GM21515 (cell line): ENCODE results near the gene INPP5A.
"Not testable (repeated sequence)": the region's sequence is repeated elsewhere in the genome, so short reads cannot be mapped to it uniquely, and the experiment has no call there.

Source experiments
- ATAC-seq: cut with Tn5 transposase; IDR thresholded peaks from one replicate; pipeline ENCODE4 v1.9.1; 2021; ENCODE audit not compliant: unreplicated experiment

The INPP5A gene

GRCh38 chr10:132559538-132559937, 22.0 kb downstream of the INPP5A start:
- ATAC-seq: no peak

DNA sequence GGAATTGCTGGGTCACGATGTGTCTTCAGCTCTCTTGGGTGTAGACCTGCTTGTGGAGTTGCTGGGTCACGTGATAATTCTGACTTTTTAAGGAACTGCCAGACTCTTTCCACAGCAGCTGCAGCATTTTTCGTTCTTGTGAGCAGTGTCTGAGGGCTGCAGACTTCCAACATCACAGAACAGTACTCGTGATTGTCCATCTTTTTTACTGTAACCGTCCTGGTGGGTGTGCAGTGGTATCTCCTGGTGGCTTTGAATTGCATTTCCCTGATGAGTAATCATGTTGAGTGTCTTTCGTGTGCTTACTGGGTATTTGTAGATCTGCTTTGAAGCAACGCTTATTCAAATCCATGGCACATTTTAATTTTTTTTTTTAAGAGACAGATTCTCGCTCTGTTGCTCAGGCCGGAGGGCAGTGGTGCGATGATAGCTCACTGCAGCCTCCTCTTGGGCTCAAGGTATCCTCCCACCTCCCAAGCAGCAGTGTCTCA, 22.7 kb downstream of the INPP5A start:
- no peak for ATAC-seq

- no peak for ATAC-seq
These were observed 24.8 kb downstream of the INPP5A start for GRCh38 chr10:132562177-132562915.

DNA sequence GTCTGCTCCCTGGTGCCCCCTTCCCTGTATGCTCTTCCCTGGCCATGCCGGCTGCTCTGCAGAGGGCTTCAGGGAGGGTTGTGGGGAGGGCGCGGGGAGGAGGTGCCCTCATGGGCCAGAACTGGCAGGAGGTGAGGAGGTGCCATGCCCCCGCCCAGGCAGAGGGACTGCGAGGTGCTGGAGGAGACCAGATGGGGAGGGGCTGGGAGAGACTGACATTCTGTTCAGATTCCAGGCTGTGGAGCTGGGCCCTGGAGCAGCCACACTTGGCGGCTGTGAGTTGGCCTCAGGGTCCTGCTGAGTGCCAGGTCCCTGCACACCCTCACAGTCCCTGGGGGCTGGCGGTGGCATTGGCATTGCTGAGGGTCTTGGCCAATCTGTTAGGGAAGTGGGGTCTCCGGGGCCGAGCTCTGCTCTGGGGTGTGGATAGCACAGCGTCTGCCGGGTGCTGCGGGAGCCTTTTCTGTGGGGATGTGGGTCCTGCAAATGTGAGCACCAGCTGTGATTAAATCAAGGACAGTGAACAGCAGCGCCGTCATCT, 25.4 kb downstream of the INPP5A start:
- no peak for ATAC-seq

- peak; percentile 86 for ATAC-seq
These were observed 26.1 kb downstream of the INPP5A start for GRCh38 chr10:132563485-132564248.

DNA sequence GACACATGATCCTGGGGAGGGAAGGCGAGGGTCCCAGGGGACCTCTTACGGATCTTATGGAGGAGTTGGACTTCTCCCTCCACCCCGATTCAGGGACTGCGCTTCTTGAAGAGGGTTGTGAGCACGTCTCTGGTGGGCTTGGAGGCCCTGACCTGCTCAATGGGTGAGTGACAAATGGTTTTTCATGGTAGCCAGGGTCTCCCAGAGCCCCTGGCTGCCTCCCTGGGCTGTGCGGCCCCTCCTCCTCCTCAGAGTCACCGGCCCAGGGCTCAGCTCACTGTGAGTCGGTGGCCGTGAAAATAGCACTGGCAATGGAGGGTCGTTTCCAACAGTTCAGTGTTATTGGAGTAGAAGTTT, 26.6 kb downstream of the INPP5A start:
- no peak for ATAC-seq

DNA sequence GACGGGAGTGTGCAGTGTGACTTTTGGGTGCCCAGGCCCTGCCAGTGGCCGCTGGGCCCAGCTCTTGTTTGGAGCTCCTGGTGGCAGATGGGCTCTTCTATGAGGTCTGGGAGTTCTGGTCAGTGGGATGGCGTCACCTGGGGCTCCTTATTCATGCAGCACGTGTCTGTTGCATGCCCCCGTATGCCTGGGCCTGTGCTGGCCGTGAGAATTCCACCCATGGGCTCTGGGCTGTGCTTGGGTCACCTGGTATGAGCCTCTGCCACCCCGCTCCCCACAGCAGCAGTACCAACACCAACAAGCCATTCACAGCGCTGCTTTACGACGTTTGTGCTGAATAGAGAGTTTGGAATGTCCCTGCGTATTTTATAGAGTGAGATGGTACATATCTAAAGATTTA, 27.1 kb downstream of the INPP5A start:
- no peak for ATAC-seq

GRCh38 chr10:132565516-132566209, 28.1 kb downstream of the INPP5A start:
- no peak for ATAC-seq

- no peak for ATAC-seq
These were observed 29.3 kb downstream of the INPP5A start for GRCh38 chr10:132566892-132567291.

DNA sequence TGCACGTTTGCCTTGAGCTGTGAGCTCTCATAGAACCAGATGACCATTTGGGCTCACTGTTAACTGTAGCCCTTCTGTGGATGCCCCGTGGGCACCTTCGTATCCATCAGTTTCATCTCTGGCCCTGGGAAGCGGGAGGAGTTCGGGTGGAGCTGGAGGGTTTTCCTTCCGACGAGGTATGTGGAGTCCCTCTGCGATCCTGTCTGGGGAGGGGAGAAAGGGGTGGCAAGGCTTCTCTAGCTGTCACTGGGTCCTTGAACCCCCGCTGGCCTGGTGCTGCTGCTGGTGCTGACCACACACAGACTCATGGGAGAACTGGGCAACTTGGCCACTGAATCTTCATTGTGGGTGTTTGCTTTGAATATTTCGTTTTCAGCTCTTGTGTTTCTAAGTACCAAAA, 32.7 kb downstream of the INPP5A start:
- ATAC-seq: no peak

GRCh38 chr10:132570771-132571649, 33.4 kb downstream of the INPP5A start:
- peak; percentile 38 for ATAC-seq

GRCh38 chr10:132571650-132572544, 34.3 kb downstream of the INPP5A start:
- ATAC-seq: peak; percentile 68

DNA sequence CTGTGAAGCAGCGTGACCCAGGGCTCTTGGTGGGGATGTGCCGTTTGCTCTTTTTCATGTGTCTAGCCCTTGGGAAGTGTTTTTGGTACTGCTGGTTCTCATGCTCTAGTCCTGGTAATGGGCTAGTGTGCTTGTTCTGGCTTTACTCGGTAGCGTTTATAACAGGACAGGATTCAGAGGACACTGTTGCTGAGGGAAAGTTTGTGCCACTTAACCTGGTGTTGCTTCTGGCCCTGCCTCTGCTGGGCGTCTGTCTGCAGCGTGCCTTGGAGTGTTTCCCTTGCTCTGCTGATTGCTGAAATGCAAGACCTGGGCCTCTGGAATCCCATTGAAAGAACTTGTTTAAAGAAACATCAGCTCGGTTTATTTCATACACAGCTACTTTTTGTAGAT, 35.0 kb downstream of the INPP5A start:
- ATAC-seq: no peak

DNA sequence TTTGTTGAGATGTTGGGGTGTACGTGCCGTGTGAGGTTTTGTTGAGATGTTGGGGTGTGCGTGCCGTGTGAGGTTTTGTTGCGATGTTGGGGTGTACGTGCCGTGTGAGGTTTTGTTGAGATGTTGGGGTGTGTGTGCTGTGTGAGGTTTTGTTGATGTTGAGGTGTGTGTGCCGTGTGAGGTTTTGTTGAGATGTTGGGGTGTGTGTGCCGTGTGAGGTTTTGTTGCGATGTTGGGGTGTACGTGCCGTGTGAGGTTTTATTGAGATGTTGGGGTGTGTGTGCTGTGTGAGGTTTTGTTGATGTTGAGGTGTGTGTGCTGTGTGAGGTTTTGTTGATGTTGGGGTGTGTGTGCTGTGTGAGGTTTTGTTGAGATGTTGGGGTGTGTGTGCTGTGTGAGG, 35.4 kb downstream of the INPP5A start:
- ATAC-seq: not testable (repeated sequence)

DNA sequence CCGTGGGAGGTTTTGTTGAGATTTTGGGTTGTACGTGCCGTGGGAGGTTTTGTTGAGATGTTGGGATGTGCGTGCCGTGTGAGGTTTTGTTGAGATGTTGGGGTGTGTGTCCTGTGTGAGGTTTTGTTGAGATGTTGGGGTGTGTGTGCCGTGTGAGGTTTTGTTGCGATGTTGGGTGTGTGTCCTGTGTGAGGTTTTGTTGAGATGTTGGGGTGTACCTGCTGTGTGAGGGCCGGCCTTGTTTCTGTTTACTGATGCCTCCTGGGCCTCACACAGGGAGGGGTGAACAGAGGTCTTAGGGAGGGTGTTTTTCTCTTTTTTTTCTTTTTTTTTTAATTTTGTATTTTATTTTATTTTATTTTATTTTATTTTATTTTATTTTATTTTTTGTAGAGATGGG, 36.7 kb downstream of the INPP5A start:
- no peak for ATAC-seq

- ATAC-seq: peak; percentile 0
These were observed 37.3 kb downstream of the INPP5A start for GRCh38 chr10:132574783-132575319.

- peak; percentile 30 for ATAC-seq
These were observed 38.0 kb downstream of the INPP5A start for GRCh38 chr10:132575320-132576201.

- ATAC-seq: no peak
These were observed 39.2 kb downstream of the INPP5A start for GRCh38 chr10:132576671-132577349.
